HepG2 (cell line): ENCODE measurements around the gene SPHK1. TPM values are rescaled to one million over a fixed set of nuclear protein-coding genes. Genes with fewer than 3 reads are reported as not detected.

Experiments
- ARID3A ChIP-seq: IDR thresholded peaks from 2 replicates; pipeline ENCODE4 v1.6.1; 2012; ENCODE audit warnings: low read depth, low read length, improper control_type of control experiment
- BCL6 ChIP-seq: IDR thresholded peaks from 2 replicates; pipeline ENCODE4 v1.6.1; 2016; ENCODE audit warnings: missing genetic modification reagents, missing compliant biosample characterization
- CBX1 ChIP-seq: IDR thresholded peaks from one replicate; pipeline ENCODE4 v1.6.1; 2016; ENCODE audit warnings: antibody characterized with exemption, low read depth
- EP300 ChIP-seq, 3 experiments: sonication (generic) in 1 of 3; formaldehyde crosslinking in 1 of 3; IDR thresholded peaks; 2 replicates each; pipeline versions ENCODE4 v1.5.1 to v1.6.1; 2011 to 2020; ENCODE audit warnings: low read depth in 2 of 3, low read length in 2 of 3, borderline replicate concordance in 1 of 3, improper control_type of control experiment in 1 of 3, mild to moderate bottlenecking in 1 of 3, missing genetic modification reagents in 1 of 3, moderate library complexity in 1 of 3
- HNF4A ChIP-seq: sonication (generic); formaldehyde crosslinking; IDR thresholded peaks from 2 replicates; pipeline ENCODE4 v1.4.0; 2020; ENCODE audit warnings: missing genetic modification reagents
- HNRNPH1 ChIP-seq: fragments of 200-400 bp; formaldehyde crosslinking; optimal IDR thresholded peaks from 2 replicates; pipeline ENCODE3; 2017; ENCODE audit warnings: mild to moderate bottlenecking, low read depth, low read length
- IRF2 ChIP-seq: IDR thresholded peaks from 2 replicates; pipeline ENCODE4 v1.6.1; 2018; ENCODE audit warnings: missing genetic modification reagents, missing compliant biosample characterization
- MATR3 ChIP-seq: sonication (generic); formaldehyde crosslinking; IDR thresholded peaks from 2 replicates; pipeline ENCODE4 v1.4.0; 2020; ENCODE audit warnings: missing genetic modification reagents
- NCOA2 ChIP-seq: sonication (generic); formaldehyde crosslinking; IDR thresholded peaks from 2 replicates; pipeline ENCODE4 v1.8.0; 2022; ENCODE audit warnings: inconsistent platforms
- PATZ1 ChIP-seq: sonication (generic); formaldehyde crosslinking; IDR thresholded peaks from 2 replicates; pipeline ENCODE4 v1.4.0; 2020; ENCODE audit warnings: missing genetic modification reagents
- PHB2 ChIP-seq: fragments of 450-650 bp; IDR thresholded peaks from 2 replicates; pipeline ENCODE4 v1.6.1; 2018; ENCODE audit not compliant: partially characterized antibody
- PITX1 ChIP-seq: sonication (generic); formaldehyde crosslinking; IDR thresholded peaks from 2 replicates; pipeline ENCODE4 v1.5.1; 2020; ENCODE audit warnings: mild to moderate bottlenecking, missing genetic modification reagents
- RAD51 ChIP-seq: fragments of 450-650 bp; IDR thresholded peaks from 2 replicates; pipeline ENCODE4 v1.6.1; 2016; ENCODE audit warnings: borderline replicate concordance
- RBAK ChIP-seq: sonication (generic); formaldehyde crosslinking; IDR thresholded peaks from 2 replicates; pipeline ENCODE4 v1.5.1; 2020; ENCODE audit warnings: mild to moderate bottlenecking, missing genetic modification reagents
- REXO4 ChIP-seq: sonication (generic); formaldehyde crosslinking; IDR thresholded peaks from 2 replicates; pipeline ENCODE4 v1.8.0; 2022; ENCODE audit warnings: missing genetic modification reagents, mild to moderate bottlenecking, borderline replicate concordance
- RORA ChIP-seq: sonication (generic); formaldehyde crosslinking; IDR thresholded peaks from 2 replicates; pipeline ENCODE4 v1.5.0; 2020; ENCODE audit warnings: mild to moderate bottlenecking, missing genetic modification reagents, moderate library complexity
- SNAPC4 ChIP-seq: sonication (generic); formaldehyde crosslinking; IDR thresholded peaks from 2 replicates; pipeline ENCODE4 v1.4.0; 2020; ENCODE audit warnings: mild to moderate bottlenecking, missing genetic modification reagents
- ZNF556 ChIP-seq: sonication (generic); formaldehyde crosslinking; IDR thresholded peaks from 2 replicates; pipeline ENCODE4 v1.4.0; 2020; ENCODE audit warnings: mild to moderate bottlenecking, missing genetic modification reagents, borderline replicate concordance
- ZNF607 ChIP-seq: sonication (generic); formaldehyde crosslinking; IDR thresholded peaks from 2 replicates; pipeline ENCODE4 v1.5.1; 2020; ENCODE audit warnings: missing genetic modification reagents, mild to moderate bottlenecking, borderline replicate concordance
- polyA plus RNA-seq, 8 experiments: library from polyadenylated mRNA; depleted of rRNA in 3 of 8; stranded (reverse) in 7 of 8; unstranded in 1 of 8; fragments of >200 nt; fragmentation: Illumina TruSeq in 4 of 8; extraction: Trizol in 4 of 8; gene quantifications; 2 replicates each; pipeline versions ENCODE4 v1.2.1 to v1.2.3, GENCODE V29; 2011 to 2016; ENCODE audit warnings: low read depth in 4 of 8, missing spikeins in 1 of 8, mixed read lengths in 1 of 8; ENCODE audit not compliant: insufficient read depth in 1 of 8
- total RNA-seq, 5 experiments: library from RNA; depleted of rRNA; stranded (reverse); fragments of >200 nt; fragmentation: Illumina TruSeq; extraction: Trizol; gene quantifications; 2 replicates each; pipeline ENCODE4 v1.2.3, GENCODE V29; 2016; ENCODE audit warnings: low read depth in 1 of 5
- TF ChIP-seq, protein P1 (sequence below): sonication (generic); formaldehyde crosslinking; IDR thresholded peaks from 2 replicates; pipeline ENCODE4 v1.8.0; 2022; ENCODE audit warnings: low read depth, missing genetic modification reagents

The SPHK1 gene
- total and polyA plus RNA-seq, 2 of the 13 experiments (the other 11 are each of a cell fraction or from before 2014, with no cell fraction given) = 129 to 160 TPM

DNA sequence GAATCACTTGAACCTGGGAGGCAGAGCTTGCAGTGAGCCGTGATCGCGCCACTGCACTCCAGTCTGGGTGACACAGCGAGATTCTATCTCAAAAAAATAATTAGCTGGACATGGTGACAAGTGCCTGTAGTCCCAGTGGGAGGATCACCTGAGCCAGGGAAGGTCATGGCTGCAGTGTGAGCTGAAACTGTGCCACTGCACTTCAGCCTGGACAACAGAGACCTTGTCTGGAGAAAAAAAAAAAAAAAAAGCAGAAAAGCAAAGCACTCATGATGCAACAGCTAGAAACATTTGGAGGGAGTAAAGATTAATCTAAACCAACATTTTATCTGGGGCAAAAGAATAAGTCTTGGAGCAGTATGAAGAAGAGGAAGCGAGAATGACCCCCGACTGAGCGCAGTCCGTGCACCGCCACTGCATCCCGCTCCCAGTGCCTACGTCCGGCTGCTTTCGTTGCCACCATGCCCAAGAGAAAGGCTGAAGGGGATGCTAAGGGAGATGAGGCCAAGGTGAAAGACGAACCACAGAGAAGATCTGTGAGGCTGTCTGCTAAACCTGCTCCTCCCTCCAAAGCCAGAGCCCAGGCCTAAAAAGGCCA is 38.9 kb upstream of the SPHK1 start (continued):
- TF ChIP-seq ZNF607 = no peak
- no peak for TF ChIP-seq HNRNPH1
- TF ChIP-seq PITX1 (CRISPR knock-in tag) = peak; percentile 44; the same call in 1 of the 2 replicates
- peak; percentile 47 for TF ChIP-seq HNF4A
- no peak for TF ChIP-seq IRF2 (CRISPR knock-in tag)
- no peak for TF ChIP-seq REXO4 (CRISPR knock-in tag)
- TF ChIP-seq BCL6 = no peak
- peak; percentile 41; the same call in 1 of the 2 replicates for TF ChIP-seq PATZ1 (CRISPR knock-in tag)
- no peak for TF ChIP-seq RORA (CRISPR knock-in tag)
- TF ChIP-seq NCOA2 (CRISPR knock-in tag) = 0 out of 2 replicates have a peak, but pooled peaks have one; percentile 30
- no peak for TF ChIP-seq PHB2
- TF ChIP-seq RBAK = no peak
- peak in 1 of 2 experiments; percentile 58; a peak in 2 of 4 replicates for TF ChIP-seq EP300 (IDR thresholded peaks at IDR 0.05; ENCODE audit: low read depth in 2 of 2, low read length in 2 of 2)
- TF ChIP-seq EP300 (CRISPR knock-in tag; IDR thresholded peaks at IDR 0.05; ENCODE audit: borderline replicate concordance) = peak; percentile 50; the same call in 1 of the 2 replicates
- no peak for TF ChIP-seq RAD51
- no peak for TF ChIP-seq SNAPC4 (CRISPR knock-in tag)
- TF ChIP-seq, protein P1, sequence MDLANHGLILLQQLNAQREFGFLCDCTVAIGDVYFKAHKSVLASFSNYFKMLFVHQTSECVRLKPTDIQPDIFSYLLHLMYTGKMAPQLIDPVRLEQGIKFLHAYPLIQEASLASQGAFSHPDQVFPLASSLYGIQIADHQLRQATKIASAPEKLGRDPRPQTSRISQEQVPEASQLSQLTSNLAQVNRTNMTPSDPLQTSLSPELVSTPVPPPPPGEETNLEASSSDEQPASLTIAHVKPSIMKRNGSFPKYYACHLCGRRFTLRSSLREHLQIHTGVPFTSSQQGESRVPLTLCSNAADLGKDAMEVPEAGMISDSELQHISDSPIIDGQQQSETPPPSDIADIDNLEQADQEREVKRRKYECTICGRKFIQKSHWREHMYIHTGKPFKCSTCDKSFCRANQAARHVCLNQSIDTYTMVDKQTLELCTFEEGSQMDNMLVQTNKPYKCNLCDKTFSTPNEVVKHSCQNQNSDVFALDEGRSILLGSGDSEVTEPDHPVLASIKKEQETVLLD (CRISPR knock-in tag) = no peak
- no peak for TF ChIP-seq CBX1
- TF ChIP-seq ARID3A = peak; percentile 46; the same call in 1 of the 2 replicates
- no peak for TF ChIP-seq ZNF556
- no peak for TF ChIP-seq MATR3 (CRISPR knock-in tag)
